Measurements from ENCODE around the gene RAPGEF4.

RAPGEF4 gene

GRCh38 chr2:172724724-172725123, 10.9 kb upstream of the RAPGEF4 start:
- no peaks in the 10 kb centered on the region for H3K4me1 ChIP-seq
- no peak for DNase-seq
- TF ChIP-seq CTCF (IDR thresholded peaks at IDR 0.05; ENCODE audit: low read depth, low read length): no peak
- H3K9me3 ChIP-seq: no peaks in the 10 kb centered on the region
- H3K4me3 ChIP-seq (ENCODE audit: low read depth, low read length): no peak overlapping the region
- no peaks in the 10 kb centered on the region for H3K27me3 ChIP-seq
- H3K36me3 ChIP-seq: no peaks in the 10 kb centered on the region

GRCh38 chr2:172725284-172725683, 10.4 kb upstream of the RAPGEF4 start:
- H3K4me1 ChIP-seq: no peaks in the 10 kb centered on the region
- no peak overlapping the region for H3K4me3 ChIP-seq (ENCODE audit: low read depth, low read length)

GRCh38 chr2:172725746-172726145, 9.9 kb upstream of the RAPGEF4 start:
- H3K4me1 ChIP-seq: no peaks in the 10 kb centered on the region
- H3K36me3 ChIP-seq: no peaks in the 10 kb centered on the region
- no peaks in the 10 kb centered on the region; the same call in 1 of the 2 replicates for H3K27me3 ChIP-seq
- H3K4me3 ChIP-seq (ENCODE audit: low read depth, low read length): no peak overlapping the region
- TF ChIP-seq CTCF (IDR thresholded peaks at IDR 0.05; ENCODE audit: low read depth, low read length): no peak
- no peaks in the 10 kb centered on the region for H3K9me3 ChIP-seq
- DNase-seq: no peak

More at GRCh38 chr2:172725284-172725683, 10.4 kb upstream of the RAPGEF4 start:
- no peak for TF ChIP-seq CTCF (IDR thresholded peaks at IDR 0.05; ENCODE audit: low read depth, low read length)
- H3K9me3 ChIP-seq: no peaks in the 10 kb centered on the region
- no peaks in the 10 kb centered on the region for H3K27me3 ChIP-seq
- no peak for DNase-seq
- no peaks in the 10 kb centered on the region for H3K36me3 ChIP-seq

GRCh38 chr2:172726172-172726735, 9.4 kb upstream of the RAPGEF4 start:
- H3K9me3 ChIP-seq: no peaks in the 10 kb centered on the region
- TF ChIP-seq CTCF (IDR thresholded peaks at IDR 0.05; ENCODE audit: low read depth, low read length): no peak
- no peaks in the 10 kb centered on the region for H3K36me3 ChIP-seq
- no peaks in the 10 kb centered on the region for H3K4me1 ChIP-seq
- H3K4me3 ChIP-seq (ENCODE audit: low read depth, low read length): no peak overlapping the region
- peaks cover 1% of the 10 kb centered on the region; the same call in 1 of the 2 replicates for H3K27me3 ChIP-seq
- no peak for DNase-seq

- no peak for DNase-seq
- Histone ChIP-seq H3K27me3 (peaks cover 10% of the 10 kb centered on the region), H3K4me3 (ENCODE audit: low read depth, low read length) (no peak overlapping the region), H3K4me1 (no peaks in the 10 kb centered on the region), H3K9me3 (no peaks in the 10 kb centered on the region), H3K36me3 (no peaks in the 10 kb centered on the region)
- no peak for TF ChIP-seq CTCF (IDR thresholded peaks at IDR 0.05; ENCODE audit: low read depth, low read length)
Measured at GRCh38 chr2:172730411-172730810, 5.2 kb upstream of the RAPGEF4 start.

GRCh38 chr2:172734711-172735581, 699 bp upstream of the RAPGEF4 start:
- Histone ChIP-seq H3K4me3 (ENCODE audit: low read depth, low read length) (no peak overlapping the region), H3K4me1 (no peaks in the 10 kb centered on the region), H3K36me3 (no peaks in the 10 kb centered on the region), H3K27me3 (peaks cover 31% of the 10 kb centered on the region), H3K9me3 (no peaks in the 10 kb centered on the region)
- TF ChIP-seq CTCF (IDR thresholded peaks at IDR 0.05; ENCODE audit: low read depth, low read length): no peak
- no peak for DNase-seq

All from BE2C (cell line).